HG03520 (cell line): ENCODE results near the gene MADD.
A peak's percentile ranks its signal among the peaks of the same experiment; 100 is the strongest.

ENCODE experiments used
- ATAC-seq: cut with Tn5 transposase; IDR thresholded peaks from one replicate; pipeline ENCODE4 v1.9.1; 2021; ENCODE audit warnings: mild to moderate bottlenecking, moderate library complexity; ENCODE audit not compliant: unreplicated experiment

Gene MADD

GRCh38 chr11:47249378-47249715 is 20.6 kb upstream of the MADD start:
- ATAC-seq: no peak

GRCh38 chr11:47251751-47252150 is 18.2 kb upstream of the MADD start:
- no peak for ATAC-seq

- ATAC-seq: no peak
These were observed 16.3 kb upstream of the MADD start for GRCh38 chr11:47253660-47254059.

- ATAC-seq: no peak
These were observed 15.5 kb upstream of the MADD start for GRCh38 chr11:47254386-47254785.

- ATAC-seq: no peak
These were observed 13.6 kb upstream of the MADD start for GRCh38 chr11:47256374-47256773.

- no peak for ATAC-seq
These were observed 12.8 kb upstream of the MADD start for GRCh38 chr11:47257177-47257516.

GRCh38 chr11:47257517-47258316 is 12.2 kb upstream of the MADD start, which contains the start of gene NR1H3:
Gene NR1H3 (plus strand): TSS chr11:47257996. CDS start chr11:47259217, 1,221 bp downstream.
- no peak for ATAC-seq

GRCh38 chr11:47258317-47258902 is 11.5 kb upstream of the MADD start:
- no peak for ATAC-seq

GRCh38 chr11:47259232-47259977 is 10.5 kb upstream of the MADD start:
- no peak for ATAC-seq

- no peak for ATAC-seq
These were observed 9.6 kb upstream of the MADD start for GRCh38 chr11:47260366-47260765.

GRCh38 chr11:47261291-47261800 is 8.6 kb upstream of the MADD start:
- no peak for ATAC-seq

GRCh38 chr11:47264119-47264518 is 5.8 kb upstream of the MADD start:
- no peak for ATAC-seq

- ATAC-seq: no peak
These were observed 5.4 kb upstream of the MADD start for GRCh38 chr11:47264521-47264920.

- ATAC-seq: no peak
These were observed 2.1 kb upstream of the MADD start for GRCh38 chr11:47267876-47268275.

- ATAC-seq: no peak
These were observed 1.4 kb upstream of the MADD start for GRCh38 chr11:47268448-47269001.

- ATAC-seq: peak; percentile 30
These were observed 718 bp upstream of the MADD start for GRCh38 chr11:47269002-47269828.

- no peak for ATAC-seq
These were observed 668 bp downstream of the MADD start for GRCh38 chr11:47270331-47271271.

GRCh38 chr11:47271328-47271727 is 1.4 kb downstream of the MADD start:
- no peak for ATAC-seq

- ATAC-seq: no peak
These were observed 2.2 kb downstream of the MADD start for GRCh38 chr11:47271961-47272661.
